Activated CD4-positive, alpha-beta T cell treated with anti-CD3 and anti-CD28 coated beads, Interleukin-2, amount 10 ng/mL, durations not matched to agents 24 days and 14 days (primary cell): ENCODE results near the gene FREY1. TPM values are rescaled to one million over a fixed set of nuclear protein-coding genes. Genes with fewer than 3 reads are reported as not detected.
"Not testable (repeated sequence)": the region's sequence is repeated elsewhere in the genome, so short reads cannot be mapped to it uniquely, and the experiment has no call there.

Experiments
- DNase-seq: peaks from one replicate; pipeline ENCODE4 v3.0.0; 2022
- H3K27ac Mint-ChIP-seq: one replicate; pipeline ENCODE4 v1.8.0; 2022; ENCODE audit warnings: mild to moderate bottlenecking, mixed read lengths
- H3K27me3 Mint-ChIP-seq: one replicate; pipeline ENCODE4 v1.8.0; 2022; ENCODE audit warnings: mixed read lengths
- H3K36me3 Mint-ChIP-seq: one replicate; pipeline ENCODE4 v1.8.0; 2022; ENCODE audit warnings: low read depth, mild to moderate bottlenecking, mixed read lengths
- H3K4me1 Mint-ChIP-seq: one replicate; pipeline ENCODE4 v1.8.0; 2021; ENCODE audit warnings: mixed read lengths
- H3K4me3 Mint-ChIP-seq: one replicate; pipeline ENCODE4 v1.8.0; 2022; ENCODE audit warnings: mild to moderate bottlenecking, moderate library complexity, mixed read lengths
- H3K9me3 Mint-ChIP-seq: one replicate; pipeline ENCODE4 v1.8.0; 2021; ENCODE audit warnings: mixed read lengths
- intact Hi-C: fragments of 100-400 bp; cut with micrococcal nuclease; formaldehyde crosslinking; loops from one replicate; pipeline ENCODE4 v1.15.1; 2023
- total RNA-seq: library from RNA; stranded (reverse); gene quantifications from 2 replicates; pipeline ENCODE4 v1.2.3, GENCODE V29; 2022

Gene FREY1
- total RNA-seq, 1 donor from 2014 or later: 2.0 TPM

DNA sequence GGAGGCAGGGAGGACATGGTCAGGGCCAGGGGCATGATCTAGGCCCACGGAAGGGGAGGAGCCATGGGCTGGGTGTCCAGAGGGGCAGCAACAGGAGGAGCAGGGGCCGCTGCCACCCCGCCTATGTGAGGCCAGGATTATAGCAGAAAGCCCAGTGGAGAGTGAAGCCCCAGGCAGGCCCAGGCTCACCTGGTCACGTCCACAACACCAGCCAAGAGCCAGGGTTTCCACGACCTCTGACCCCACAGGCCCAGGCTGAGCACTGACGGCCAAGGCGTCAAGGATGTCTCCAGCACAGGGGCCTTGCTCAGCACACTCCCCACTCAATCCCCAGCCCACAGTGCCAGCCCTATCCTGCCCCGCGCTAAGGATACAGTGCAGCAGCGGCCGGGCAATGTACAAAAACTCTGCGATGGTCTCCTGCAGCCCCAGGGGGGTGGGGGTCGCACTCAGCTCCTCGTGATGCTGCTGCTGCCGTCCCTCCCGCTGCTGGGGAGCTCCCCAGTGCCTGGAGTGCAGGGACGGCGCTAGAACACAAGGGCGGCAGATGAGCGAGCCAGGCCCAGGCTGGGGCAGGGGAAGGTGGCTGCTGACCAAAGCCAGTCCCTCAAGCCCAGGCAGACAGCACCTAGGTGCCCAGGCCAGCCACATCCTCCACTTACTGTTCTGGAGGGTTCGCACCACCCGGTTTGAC, 7.0 kb upstream of the FREY1 start:
- H3K4me1 Mint-ChIP-seq: peaks cover 17% of the 10 kb centered on the region
- no peak for DNase-seq
- no peaks in the 10 kb centered on the region for H3K27me3 Mint-ChIP-seq
- intact Hi-C loops: no loop called here
- no peak overlapping the region for H3K4me3 Mint-ChIP-seq
- peaks cover 29% of the 10 kb centered on the region for H3K36me3 Mint-ChIP-seq
- H3K9me3 Mint-ChIP-seq: no peaks in the 10 kb centered on the region
- H3K27ac Mint-ChIP-seq: no peak overlapping the region

DNA sequence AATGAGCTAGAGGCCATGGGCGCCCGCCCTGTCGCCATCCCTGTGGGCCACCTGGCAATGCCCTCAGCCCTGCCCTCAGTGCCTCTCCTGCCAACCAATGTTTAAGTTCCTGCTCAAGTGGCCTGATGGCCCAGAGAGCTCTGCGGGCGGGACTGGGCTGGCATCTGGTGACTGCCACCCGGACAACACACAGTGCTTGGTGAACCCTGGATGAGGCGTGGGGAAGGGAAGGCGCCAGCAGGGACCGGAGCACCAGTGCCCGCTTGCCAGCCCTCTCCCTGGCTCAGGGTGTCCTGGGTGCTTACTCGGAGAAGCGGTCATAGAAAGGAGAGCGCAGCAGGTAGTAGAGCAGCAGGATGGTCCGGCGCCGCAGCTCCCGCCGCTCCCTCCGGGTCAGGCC, 6.4 kb upstream of the FREY1 start:
- peaks cover 29% of the 10 kb centered on the region for H3K36me3 Mint-ChIP-seq
- intact Hi-C loops: no loop called here
- no peak for DNase-seq
- no peak overlapping the region for H3K4me3 Mint-ChIP-seq
- peaks cover 13% of the 10 kb centered on the region for H3K4me1 Mint-ChIP-seq
- H3K27ac Mint-ChIP-seq: no peak overlapping the region
- H3K27me3 Mint-ChIP-seq: no peaks in the 10 kb centered on the region
- H3K9me3 Mint-ChIP-seq: no peaks in the 10 kb centered on the region

DNA sequence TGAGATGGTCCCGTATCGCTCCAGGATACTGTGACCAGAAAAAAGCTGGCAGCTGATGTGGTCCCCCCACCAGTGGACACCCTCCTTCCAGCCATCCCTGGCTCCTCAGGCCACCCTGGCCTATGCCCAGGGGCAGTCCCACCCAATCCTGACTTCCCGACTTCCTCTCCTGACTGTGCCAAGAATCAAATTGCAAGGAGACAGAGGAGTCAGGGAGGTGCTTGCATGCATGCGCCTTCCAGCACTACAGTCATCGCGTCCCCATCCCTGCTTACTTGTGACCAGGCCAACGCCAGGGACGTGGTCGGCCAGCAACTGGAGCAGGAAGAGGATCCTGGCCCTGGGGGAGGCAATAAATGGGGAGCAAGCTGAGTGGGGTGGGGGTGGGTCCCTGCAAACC, 3.6 kb upstream of the FREY1 start:
- H3K27ac Mint-ChIP-seq: no peak overlapping the region
- no peak overlapping the region for H3K4me3 Mint-ChIP-seq
- H3K9me3 Mint-ChIP-seq: no peaks in the 10 kb centered on the region
- intact Hi-C loops: no loop called here
- no peaks in the 10 kb centered on the region for H3K27me3 Mint-ChIP-seq
- peaks cover 23% of the 10 kb centered on the region for H3K36me3 Mint-ChIP-seq
- H3K4me1 Mint-ChIP-seq: peaks cover 1% of the 10 kb centered on the region
- no peak for DNase-seq

DNA sequence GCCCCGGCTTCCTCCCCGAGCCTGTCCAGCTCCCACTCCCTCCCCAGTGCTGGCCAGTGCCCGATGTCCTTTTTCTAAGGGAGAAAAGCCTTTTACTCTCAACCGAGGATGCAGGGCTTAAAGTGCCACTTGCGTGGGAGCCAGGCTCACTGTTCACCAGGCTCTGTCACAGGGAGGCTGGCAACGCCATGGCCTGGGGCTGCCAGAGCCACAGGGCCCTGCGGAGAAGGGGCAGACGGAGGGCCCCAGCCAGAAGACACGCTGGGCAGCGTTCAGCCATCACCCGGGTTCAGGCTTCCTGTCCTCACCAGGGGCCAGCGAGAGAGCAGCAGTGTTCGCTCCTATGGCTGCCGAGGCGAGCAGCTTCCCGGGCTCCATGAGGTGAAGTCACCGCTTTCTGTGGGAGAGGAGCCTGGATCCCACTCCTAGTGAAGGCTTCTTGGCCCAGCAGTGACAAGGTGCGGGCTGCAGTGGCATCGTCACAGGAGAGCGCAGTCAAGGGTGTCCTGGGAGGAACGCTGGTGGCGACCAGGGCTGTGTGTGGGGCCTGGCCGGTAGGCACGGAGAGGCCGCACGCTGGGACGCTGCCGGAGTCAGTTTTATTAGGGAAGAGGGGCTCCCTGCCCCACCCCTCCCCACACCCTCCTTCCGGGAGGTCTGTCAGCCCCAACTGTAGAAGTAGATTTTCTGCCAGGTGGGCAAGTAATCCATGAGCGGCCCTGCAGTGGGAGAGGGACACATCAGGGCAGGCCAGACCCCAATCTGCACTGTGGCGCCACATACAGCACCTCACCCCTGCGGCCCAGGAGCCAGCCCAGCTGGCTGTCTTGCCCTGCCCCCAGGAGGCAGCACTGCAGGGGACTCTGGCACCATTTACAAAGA, 2.8 kb upstream of the FREY1 start:
- no peak for DNase-seq
- no peak overlapping the region for H3K27ac Mint-ChIP-seq
- H3K27me3 Mint-ChIP-seq: no peaks in the 10 kb centered on the region
- intact Hi-C loops: no loop called here
- no peak overlapping the region for H3K4me3 Mint-ChIP-seq
- H3K4me1 Mint-ChIP-seq: no peaks in the 10 kb centered on the region
- peaks cover 17% of the 10 kb centered on the region for H3K36me3 Mint-ChIP-seq
- no peaks in the 10 kb centered on the region for H3K9me3 Mint-ChIP-seq

DNA sequence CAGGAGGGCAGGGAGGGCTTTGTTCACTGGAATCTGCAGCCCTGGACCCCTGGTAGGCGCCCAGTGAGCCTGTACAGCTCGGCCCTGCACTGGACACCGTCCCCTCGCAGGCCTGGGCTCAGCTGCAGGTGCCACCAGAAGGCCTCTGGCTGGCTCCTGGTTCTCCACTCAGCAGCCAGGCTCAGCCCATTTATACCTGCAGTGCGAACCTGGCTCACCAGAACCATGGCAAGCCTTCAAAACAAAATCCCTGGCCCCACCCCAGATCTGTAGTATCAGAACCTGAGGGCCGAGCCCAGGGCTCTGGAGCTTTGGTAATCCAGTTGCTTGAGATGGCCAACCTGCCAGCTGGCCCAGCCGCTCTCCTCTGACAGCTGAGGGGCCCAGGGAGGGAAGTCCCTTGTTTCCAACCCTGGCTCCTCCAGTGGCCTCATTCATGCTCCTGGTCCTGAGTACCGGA, 870 bp upstream of the FREY1 start:
- DNase-seq: no peak
- Mint-ChIP-seq H3K9me3 (no peaks in the 10 kb centered on the region), H3K27me3 (no peaks in the 10 kb centered on the region), H3K36me3 (peaks cover 12% of the 10 kb centered on the region), H3K4me3 (no peak overlapping the region), H3K27ac (no peak overlapping the region), H3K4me1 (no peaks in the 10 kb centered on the region)
- intact Hi-C loops: no loop called here

DNA sequence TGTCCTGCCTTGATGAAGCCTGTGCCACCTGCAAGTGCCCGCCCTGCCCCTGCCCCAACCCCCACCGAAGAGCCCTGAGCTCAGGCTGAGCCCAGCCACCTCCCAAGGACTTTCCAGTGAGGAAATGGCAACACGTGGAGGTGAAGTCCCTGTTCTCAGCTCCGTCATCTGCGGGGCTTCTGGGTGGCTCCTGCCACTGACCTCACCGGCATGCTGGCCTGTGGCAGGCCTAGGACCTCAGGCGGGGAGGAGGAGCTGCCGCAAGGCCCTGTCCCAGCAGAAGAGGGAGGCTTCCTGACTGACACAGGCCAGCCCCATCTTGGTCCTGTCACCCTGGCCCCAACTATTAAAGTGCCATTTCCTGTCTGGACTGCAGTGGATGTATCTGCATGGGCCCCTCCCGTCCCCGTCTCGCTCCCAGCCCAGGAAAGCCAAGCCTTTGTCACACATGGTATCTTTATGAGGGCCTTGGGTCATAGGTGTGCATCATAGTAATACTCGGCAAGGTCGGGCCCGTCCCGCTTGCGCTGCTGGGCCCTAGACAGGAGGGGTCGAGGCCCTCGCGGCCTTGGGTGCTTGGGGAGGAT, 882 bp downstream of the FREY1 start:
- no peak overlapping the region for H3K27ac Mint-ChIP-seq
- peaks cover 6% of the 10 kb centered on the region for H3K36me3 Mint-ChIP-seq
- intact Hi-C loops: no loop called here
- H3K4me1 Mint-ChIP-seq: no peaks in the 10 kb centered on the region
- no peak overlapping the region for H3K4me3 Mint-ChIP-seq
- peaks cover 5% of the 10 kb centered on the region for H3K27me3 Mint-ChIP-seq
- H3K9me3 Mint-ChIP-seq: no peaks in the 10 kb centered on the region
- DNase-seq: no peak

DNA sequence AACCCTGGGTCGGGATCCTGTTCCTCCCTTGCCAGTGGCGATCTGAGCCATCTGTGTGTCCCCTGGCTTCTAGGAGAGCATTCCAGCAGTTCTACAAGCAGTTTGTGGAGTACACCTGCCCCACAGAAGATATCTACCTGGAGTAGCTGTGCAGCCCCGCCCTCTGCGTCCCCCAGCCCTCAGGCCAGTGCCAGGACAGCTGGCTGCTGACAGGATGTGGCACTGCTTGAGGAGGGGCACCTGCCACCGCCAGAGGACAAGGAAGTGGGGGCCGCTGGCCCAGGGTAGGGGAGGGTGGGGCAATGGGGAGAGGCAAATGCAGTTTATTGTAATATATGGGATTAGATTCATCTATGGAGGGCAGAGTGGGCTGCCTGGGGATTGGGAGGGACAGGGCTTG, 1.5 kb downstream of the FREY1 start:
- intact Hi-C loops, H3K9me3 Mint-ChIP-seq, H3K4me3 Mint-ChIP-seq, H3K27ac Mint-ChIP-seq, DNase-seq, H3K36me3 Mint-ChIP-seq, H3K4me1 Mint-ChIP-seq: not testable (repeated sequence)
- H3K27me3 Mint-ChIP-seq: peaks cover 11% of the 10 kb centered on the region

DNA sequence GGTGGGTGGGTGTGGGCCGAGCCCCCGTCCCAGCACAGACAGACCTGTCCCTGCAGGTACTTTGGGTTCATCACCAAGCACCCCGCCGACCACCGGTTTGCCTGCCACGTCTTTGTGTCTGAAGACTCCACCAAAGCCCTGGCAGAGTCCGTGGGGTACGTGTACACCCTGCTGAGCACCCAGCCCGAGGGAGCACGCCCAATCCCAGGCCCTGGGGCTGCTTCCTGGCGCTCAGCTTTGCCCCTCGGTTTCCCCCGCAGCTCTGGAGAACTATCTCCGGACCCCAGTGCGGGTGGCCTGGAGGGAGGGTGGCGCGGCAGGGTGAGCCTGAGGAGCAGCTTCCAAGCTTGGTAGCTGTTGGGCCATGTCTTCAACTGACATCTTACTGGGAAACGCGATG, 2.0 kb downstream of the FREY1 start:
- intact Hi-C loops: no loop called here
- H3K27me3 Mint-ChIP-seq: peaks cover 14% of the 10 kb centered on the region
- no peaks in the 10 kb centered on the region for H3K4me1 Mint-ChIP-seq
- no peak overlapping the region for H3K4me3 Mint-ChIP-seq
- no peak for DNase-seq
- H3K27ac Mint-ChIP-seq: no peak overlapping the region
- peaks cover 2% of the 10 kb centered on the region for H3K36me3 Mint-ChIP-seq
- H3K9me3 Mint-ChIP-seq: no peaks in the 10 kb centered on the region

DNA sequence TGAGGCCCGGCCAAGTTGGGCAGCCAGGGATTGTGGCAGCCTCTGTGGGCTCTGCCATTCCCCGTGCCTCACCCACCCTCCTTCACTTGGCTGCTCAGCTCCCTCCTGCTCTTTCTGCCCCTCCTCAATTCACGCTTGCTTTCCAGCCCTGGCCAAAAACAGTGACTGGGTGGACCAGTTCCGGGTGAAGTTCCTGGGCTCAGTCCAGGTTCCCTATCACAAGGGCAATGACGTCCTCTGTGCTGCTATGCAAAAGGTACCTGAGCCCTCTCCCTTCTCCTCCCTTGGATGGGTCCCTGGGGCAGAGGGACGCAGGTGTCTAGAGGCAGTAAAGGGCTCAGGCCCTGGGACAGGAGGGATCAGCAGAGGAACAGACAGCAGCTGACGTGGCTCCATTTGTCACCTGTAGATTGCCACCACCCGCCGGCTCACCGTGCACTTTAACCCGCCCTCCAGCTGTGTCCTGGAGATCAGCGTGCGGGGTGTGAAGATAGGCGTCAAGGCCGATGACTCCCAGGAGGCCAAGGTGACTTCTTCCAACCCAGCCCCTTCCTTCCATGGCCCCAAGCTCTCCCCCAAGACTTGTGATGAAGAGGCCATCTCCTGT, 2.7 kb downstream of the FREY1 start:
- Mint-ChIP-seq H3K4me1 (no peaks in the 10 kb centered on the region), H3K27ac (no peak overlapping the region), H3K27me3 (peaks cover 14% of the 10 kb centered on the region), H3K9me3 (no peaks in the 10 kb centered on the region), H3K4me3 (no peak overlapping the region), H3K36me3 (no peaks in the 10 kb centered on the region)
- intact Hi-C loops: no loop called here
- DNase-seq: no peak

DNA sequence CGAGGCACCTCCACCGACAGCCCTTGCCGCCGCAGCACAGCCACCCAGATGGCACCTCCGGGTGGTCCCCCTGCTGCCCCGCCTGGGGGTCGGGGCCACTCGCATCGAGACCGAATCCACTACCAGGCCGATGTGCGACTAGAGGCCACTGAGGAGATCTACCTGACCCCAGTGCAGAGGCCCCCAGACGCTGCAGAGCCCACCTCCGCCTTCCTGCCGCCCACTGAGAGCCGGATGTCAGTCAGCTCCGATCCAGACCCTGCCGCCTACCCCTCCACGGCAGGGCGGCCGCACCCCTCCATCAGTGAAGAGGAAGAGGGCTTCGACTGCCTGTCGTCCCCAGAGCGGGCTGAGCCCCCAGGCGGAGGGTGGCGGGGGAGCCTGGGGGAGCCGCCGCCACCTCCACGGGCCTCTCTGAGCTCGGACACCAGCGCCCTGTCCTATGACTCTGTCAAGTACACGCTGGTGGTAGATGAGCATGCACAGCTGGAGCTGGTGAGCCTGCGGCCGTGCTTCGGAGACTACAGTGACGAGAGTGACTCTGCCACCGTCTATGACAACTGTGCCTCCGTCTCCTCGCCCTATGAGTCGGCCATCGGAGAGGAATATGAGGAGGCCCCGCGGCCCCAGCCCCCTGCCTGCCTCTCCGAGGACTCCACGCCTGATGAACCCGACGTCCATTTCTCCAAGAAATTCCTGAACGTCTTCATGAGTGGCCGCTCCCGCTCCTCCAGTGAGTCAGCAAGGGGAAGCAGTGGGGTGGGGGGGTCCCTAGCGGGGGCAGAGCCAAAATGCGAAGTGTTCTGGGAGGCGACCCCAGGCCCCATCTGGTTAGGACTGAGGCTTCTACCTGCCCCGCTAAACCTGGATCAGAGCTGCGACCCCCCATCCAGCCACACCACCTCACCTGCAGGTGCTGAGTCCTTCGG, 4.4 kb downstream of the FREY1 start:
- H3K27ac Mint-ChIP-seq: no peak overlapping the region
- intact Hi-C loops: no loop called here
- no peak overlapping the region for H3K4me3 Mint-ChIP-seq
- H3K9me3 Mint-ChIP-seq: no peaks in the 10 kb centered on the region
- peaks cover 2% of the 10 kb centered on the region for H3K4me1 Mint-ChIP-seq
- H3K27me3 Mint-ChIP-seq: peaks cover 25% of the 10 kb centered on the region
- no peaks in the 10 kb centered on the region for H3K36me3 Mint-ChIP-seq
- DNase-seq: no peak

DNA sequence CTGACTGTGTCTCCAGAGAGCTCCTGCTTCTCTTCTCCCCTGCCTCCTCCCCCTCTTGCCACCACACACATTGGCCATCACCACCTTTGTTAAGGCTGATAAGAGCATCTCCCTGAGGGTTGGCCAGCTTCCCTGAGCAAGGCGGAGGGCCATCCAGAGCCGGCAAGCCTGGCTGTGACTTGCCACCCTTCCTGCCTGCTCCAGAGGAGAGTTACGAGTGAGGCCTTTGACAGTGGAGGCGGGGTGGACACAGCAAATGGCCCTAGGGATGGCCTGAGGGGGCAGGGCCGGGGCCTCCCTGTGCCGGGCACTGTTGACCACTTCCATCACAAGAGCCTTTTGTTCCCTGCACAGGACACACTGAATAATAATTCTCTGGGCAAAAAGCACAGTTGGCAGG, 5.4 kb downstream of the FREY1 start:
- Mint-ChIP-seq H3K36me3 (no peaks in the 10 kb centered on the region), H3K27me3 (peaks cover 31% of the 10 kb centered on the region), H3K4me3 (no peak overlapping the region), H3K4me1 (peaks cover 2% of the 10 kb centered on the region), H3K27ac (no peak overlapping the region), H3K9me3 (no peaks in the 10 kb centered on the region)
- intact Hi-C loops: no loop called here
- no peak for DNase-seq

DNA sequence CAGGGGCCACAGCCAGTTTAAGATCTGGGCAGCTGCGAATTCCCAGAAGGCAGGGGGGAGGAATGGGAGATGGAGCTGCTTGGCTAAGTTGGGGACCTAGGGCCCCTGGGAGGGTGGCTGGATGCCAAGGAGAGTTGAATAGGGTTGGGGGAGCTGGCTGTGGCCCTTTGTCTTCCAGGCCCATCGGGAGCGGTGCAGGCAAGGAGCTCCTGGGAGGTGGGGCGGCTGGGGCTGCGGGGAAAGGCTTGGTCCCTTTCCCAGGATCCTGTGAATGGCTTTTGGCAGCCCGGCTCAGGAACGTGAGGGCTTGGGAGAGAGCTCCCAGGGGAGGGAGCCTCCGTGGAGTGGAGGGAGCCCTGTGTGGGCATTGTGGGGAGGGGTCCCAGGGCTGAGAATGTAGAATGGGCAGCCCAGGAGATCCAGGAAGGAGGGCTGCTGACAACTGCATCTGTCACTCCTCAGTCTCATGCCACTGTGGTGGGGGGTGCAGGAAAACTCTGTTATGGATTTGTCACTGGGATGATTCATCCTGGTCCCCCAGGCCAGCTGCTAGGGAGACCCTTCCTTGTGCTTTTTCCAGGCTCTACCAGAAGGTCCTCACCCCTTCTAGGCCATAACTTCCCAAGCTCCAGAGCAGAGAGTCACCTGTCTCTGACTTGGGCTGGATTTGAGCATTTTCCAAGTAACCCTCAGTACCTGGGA, 6.0 kb downstream of the FREY1 start:
- no peaks in the 10 kb centered on the region for H3K9me3 Mint-ChIP-seq
- H3K27ac Mint-ChIP-seq: no peak overlapping the region
- intact Hi-C loops: no loop called here
- peaks cover 2% of the 10 kb centered on the region for H3K4me1 Mint-ChIP-seq
- DNase-seq: no peak
- no peaks in the 10 kb centered on the region for H3K36me3 Mint-ChIP-seq
- H3K27me3 Mint-ChIP-seq: peaks cover 32% of the 10 kb centered on the region
- H3K4me3 Mint-ChIP-seq: peak overlapping the region; percentile 28
